PC-9 (cell line): Measurements from ENCODE around the gene FAM81A. TPM values are rescaled to one million over a fixed set of nuclear protein-coding genes. Genes with fewer than 3 reads are reported as not detected.

ENCODE experiments used
- BruUV-seq: library from RNA; stranded (reverse); fragments of 400-500 nt; replicated peaks from 2 replicates; lab custom pipeline; 2021; lab: Mats Ljungman, UMichigan
- CTCF ChIA-PET: fragments of 300-600 bp; sonication (Branson Sonifier 250); formaldehyde crosslinking; loops from one replicate; lab custom pipeline; 2022; ENCODE audit warnings: antibody characterized with exemption; lab: Charles Lee
- POLR2A ChIA-PET: fragments of 300-600 bp; sonication (Branson Sonifier 250); formaldehyde crosslinking; loops from one replicate; lab custom pipeline; 2022; ENCODE audit warnings: antibody characterized with exemption; ENCODE audit not compliant: unreplicated experiment; lab: Charles Lee
- DNase-seq, 2 experiments: peaks; one replicate each; pipeline versions ENCODE4 v3.0.0 to v3.0.0-alpha.2; 2015 to 2022; ENCODE audit warnings: mixed read lengths in 1 of 2
- H2AFZ ChIP-seq: fragments of 200-600 bp; sonication (generic); 2 replicates; pipeline ENCODE4 v1.8.1; 2017; ENCODE audit warnings: antibody characterized with exemption
- H3F3A ChIP-seq: fragments of 200-600 bp; sonication (generic); 2 replicates; pipeline ENCODE4 v1.8.1; 2017; ENCODE audit warnings: antibody characterized with exemption, mild to moderate bottlenecking, low read depth; ENCODE audit not compliant: insufficient read depth
- H3K27ac ChIP-seq: fragments of 200-600 bp; sonication (generic); 2 replicates; pipeline ENCODE4 v1.6.1; 2016; ENCODE audit warnings: mixed run types
- H3K27me3 ChIP-seq: fragments of 200-600 bp; sonication (generic); 2 replicates; pipeline ENCODE4 v1.6.1; 2016; ENCODE audit warnings: low read depth, mixed run types; ENCODE audit not compliant: insufficient read depth
- H3K36me3 ChIP-seq: fragments of 200-600 bp; sonication (generic); 2 replicates; pipeline ENCODE4 v1.6.1; 2016; ENCODE audit warnings: low read depth, mixed run types
- H3K4me1 ChIP-seq: fragments of 200-600 bp; sonication (generic); replicated peaks from 2 replicates; pipeline ENCODE4 v1.6.1; 2016; ENCODE audit warnings: mixed run types; ENCODE audit not compliant: insufficient read depth
- H3K4me2 ChIP-seq: fragments of 200-600 bp; sonication (generic); 2 replicates; pipeline ENCODE4 v1.6.1; 2017; ENCODE audit warnings: mixed run types
- H3K4me3 ChIP-seq: fragments of 200-600 bp; sonication (generic); 2 replicates; pipeline ENCODE4 v1.6.1; 2016; ENCODE audit warnings: mixed run types
- H3K79me2 ChIP-seq: fragments of 200-600 bp; sonication (generic); 2 replicates; pipeline ENCODE4 v1.6.1; 2017; ENCODE audit warnings: low read depth, mixed run types
- H3K9me2 ChIP-seq: fragments of 200-600 bp; sonication (generic); 2 replicates; pipeline ENCODE4 v1.8.1; 2017; ENCODE audit warnings: mild to moderate bottlenecking; ENCODE audit not compliant: insufficient read depth
- H3K9me3 ChIP-seq: fragments of 200-600 bp; sonication (generic); 2 replicates; pipeline ENCODE4 v1.8.1; 2016; ENCODE audit warnings: low read depth; ENCODE audit not compliant: insufficient read depth
- H4K20me1 ChIP-seq: fragments of 200-600 bp; sonication (generic); 2 replicates; pipeline ENCODE4 v1.8.1; 2017; ENCODE audit not compliant: insufficient read depth
- EZH2 ChIP-seq: fragments of 200-600 bp; sonication (generic); IDR thresholded peaks from 2 replicates; pipeline ENCODE4 v1.8.0; 2017; ENCODE audit warnings: antibody characterized with exemption, low read depth
- intact Hi-C: fragments of 100-400 bp; cut with micrococcal nuclease; formaldehyde crosslinking; loops from one replicate; pipeline ENCODE4 v1.10.0; 2022; ENCODE audit not compliant: unreplicated experiment
- total RNA-seq: library from RNA; stranded (reverse); gene quantifications from 2 replicates; pipeline ENCODE4 v1.2.3, GENCODE V29; 2021
- TF ChIP-seq, protein P1 (sequence below): fragments of 200-600 bp; sonication (generic); conservative IDR thresholded peaks from 2 replicates; pipeline ENCODE4 v1.6.1; 2017; ENCODE audit warnings: mixed run types, antibody characterized with exemption, mild to moderate bottlenecking, moderate library complexity

FAM81A gene
- total RNA-seq, 1 experiment from 2014 or later, result 7.0 TPM

DNA sequence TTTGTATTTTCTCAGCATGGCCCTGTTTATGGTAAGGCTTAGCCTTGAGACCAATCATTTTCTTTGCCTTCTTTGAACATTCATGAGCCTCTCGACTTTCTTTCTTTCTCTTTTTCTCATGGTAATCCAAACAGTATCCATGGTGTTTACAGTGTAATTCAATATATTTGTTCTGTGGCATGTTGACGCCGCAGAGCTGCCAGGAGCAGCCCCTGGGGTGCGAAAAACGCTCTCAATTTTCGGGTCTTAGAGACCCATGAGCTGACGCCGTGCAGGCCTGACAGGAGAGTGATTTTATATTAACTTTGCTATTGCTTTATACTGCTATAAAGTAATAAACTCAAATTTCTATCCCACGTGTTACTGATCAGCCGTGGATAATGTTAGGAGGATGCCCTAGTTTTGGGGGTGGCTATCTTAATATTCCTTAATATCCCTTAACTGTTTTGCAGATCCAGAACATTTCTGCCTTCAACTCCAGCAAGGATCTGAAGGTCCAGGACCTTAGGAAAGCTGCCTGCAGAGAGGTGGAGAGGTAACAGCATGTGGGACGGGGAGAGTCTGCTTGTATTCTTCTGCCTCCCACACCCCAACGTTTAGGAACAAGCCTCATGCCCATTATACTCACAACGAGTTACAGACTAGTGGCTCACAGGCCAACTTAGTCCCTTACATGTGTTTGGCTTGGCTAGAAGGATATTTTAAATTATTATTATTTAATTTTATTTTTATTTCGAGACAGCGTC is 36.0 kb upstream of the FAM81A start:
- Histone ChIP-seq H3K4me1 (no peaks in the 10 kb centered on the region), H3K27ac (no peak overlapping the region), H3K4me2 (no peak overlapping the region), H3K36me3 (no peaks in the 10 kb centered on the region), H3K27me3 (no peaks in the 10 kb centered on the region), H3F3A (no peaks in the 10 kb centered on the region), H3K9me3 (no peaks in the 10 kb centered on the region), H4K20me1 (no peaks in the 10 kb centered on the region), H3K79me2 (no peaks in the 10 kb centered on the region), H2AFZ (no peak overlapping the region), H3K9me2 (no peaks in the 10 kb centered on the region), H3K4me3 (no peak overlapping the region)
- intact Hi-C loops, result no loop called here
- ChIA-PET CTCF (no interaction called here), POLR2A (no interaction called here)
- no peak for DNase-seq
- no TSS peak for BruUV-seq
- TF ChIP-seq EZH2, result no peak
- TF ChIP-seq, protein P1, sequence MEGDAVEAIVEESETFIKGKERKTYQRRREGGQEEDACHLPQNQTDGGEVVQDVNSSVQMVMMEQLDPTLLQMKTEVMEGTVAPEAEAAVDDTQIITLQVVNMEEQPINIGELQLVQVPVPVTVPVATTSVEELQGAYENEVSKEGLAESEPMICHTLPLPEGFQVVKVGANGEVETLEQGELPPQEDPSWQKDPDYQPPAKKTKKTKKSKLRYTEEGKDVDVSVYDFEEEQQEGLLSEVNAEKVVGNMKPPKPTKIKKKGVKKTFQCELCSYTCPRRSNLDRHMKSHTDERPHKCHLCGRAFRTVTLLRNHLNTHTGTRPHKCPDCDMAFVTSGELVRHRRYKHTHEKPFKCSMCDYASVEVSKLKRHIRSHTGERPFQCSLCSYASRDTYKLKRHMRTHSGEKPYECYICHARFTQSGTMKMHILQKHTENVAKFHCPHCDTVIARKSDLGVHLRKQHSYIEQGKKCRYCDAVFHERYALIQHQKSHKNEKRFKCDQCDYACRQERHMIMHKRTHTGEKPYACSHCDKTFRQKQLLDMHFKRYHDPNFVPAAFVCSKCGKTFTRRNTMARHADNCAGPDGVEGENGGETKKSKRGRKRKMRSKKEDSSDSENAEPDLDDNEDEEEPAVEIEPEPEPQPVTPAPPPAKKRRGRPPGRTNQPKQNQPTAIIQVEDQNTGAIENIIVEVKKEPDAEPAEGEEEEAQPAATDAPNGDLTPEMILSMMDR, result no peak

DNA sequence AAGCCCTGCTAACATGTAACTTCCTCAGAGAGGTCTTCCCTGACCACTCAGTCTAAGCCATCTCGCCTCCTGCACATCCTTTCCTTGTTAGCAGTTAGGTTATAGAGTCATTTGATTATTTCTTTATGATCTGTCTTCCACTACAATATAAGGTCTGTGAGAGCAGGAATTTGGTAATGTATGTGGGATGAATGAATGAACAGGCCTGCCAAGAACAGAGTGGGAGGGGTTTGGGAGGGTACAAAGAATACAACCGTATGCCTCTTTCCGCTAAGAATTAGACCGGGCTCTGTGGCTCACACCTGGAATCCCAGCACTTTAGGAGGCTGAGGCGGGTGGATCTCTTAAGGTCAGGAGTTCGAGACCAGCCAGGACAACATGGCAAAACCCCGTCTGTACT is 32.9 kb upstream of the FAM81A start:
- H4K20me1 ChIP-seq, result no peaks in the 10 kb centered on the region
- BruUV-seq, result no TSS peak
- ChIA-PET POLR2A (no interaction called here), CTCF (no interaction called here)
- H3K27ac ChIP-seq, result no peak overlapping the region
- no peak overlapping the region for H3K4me3 ChIP-seq
- intact Hi-C loops, result no loop called here
- H3K4me1 ChIP-seq, result no peaks in the 10 kb centered on the region
- no peaks in the 10 kb centered on the region for H3K36me3 ChIP-seq
- no peaks in the 10 kb centered on the region for H3K27me3 ChIP-seq
- DNase-seq, result no peak
- H3F3A ChIP-seq, result no peaks in the 10 kb centered on the region
- no peaks in the 10 kb centered on the region for H3K79me2 ChIP-seq
- no peaks in the 10 kb centered on the region for H3K9me3 ChIP-seq
- TF ChIP-seq, protein P1, result no peak
- TF ChIP-seq EZH2, result no peak
- H3K9me2 ChIP-seq, result no peaks in the 10 kb centered on the region
- H2AFZ ChIP-seq, result no peak overlapping the region
- H3K4me2 ChIP-seq, result no peak overlapping the region

DNA sequence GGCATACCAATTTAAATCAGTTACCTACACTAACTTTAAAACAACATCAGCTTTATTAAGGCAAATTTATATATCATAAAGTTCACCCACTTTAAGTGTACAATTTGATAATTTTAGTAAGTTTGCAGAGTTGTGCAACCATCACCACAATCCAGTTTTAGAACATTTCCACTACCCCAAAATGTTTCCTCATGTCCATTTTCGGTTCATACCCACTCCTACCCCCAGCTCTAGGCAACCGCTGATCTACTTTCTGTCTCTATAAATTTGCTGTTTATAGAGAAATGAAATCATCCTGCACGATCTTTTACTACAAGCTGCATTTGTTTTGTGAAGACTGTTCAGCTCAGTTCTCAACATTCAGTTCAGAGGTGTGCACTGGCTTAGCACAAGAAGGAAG is 31.5 kb upstream of the FAM81A start:
- no peaks in the 10 kb centered on the region for H3F3A ChIP-seq
- H3K79me2 ChIP-seq, result no peaks in the 10 kb centered on the region
- H3K9me3 ChIP-seq, result no peaks in the 10 kb centered on the region
- BruUV-seq, result no TSS peak
- H3K27ac ChIP-seq, result no peak overlapping the region
- H3K4me2 ChIP-seq, result no peak overlapping the region
- H3K27me3 ChIP-seq, result no peaks in the 10 kb centered on the region
- H4K20me1 ChIP-seq, result no peaks in the 10 kb centered on the region
- no peak for DNase-seq
- H2AFZ ChIP-seq, result no peak overlapping the region
- no peak overlapping the region for H3K4me3 ChIP-seq
- H3K4me1 ChIP-seq, result 0 out of 2 replicates have a peak, but pooled peaks cover 4% of the 10 kb centered on the region
- ChIA-PET POLR2A (no interaction called here), CTCF (no interaction called here)
- TF ChIP-seq, protein P1, result no peak
- TF ChIP-seq EZH2, result no peak
- H3K9me2 ChIP-seq, result no peaks in the 10 kb centered on the region
- intact Hi-C loops, result no loop called here
- no peaks in the 10 kb centered on the region for H3K36me3 ChIP-seq
